Calu3 (cell line): ENCODE results near the gene SMARCAD1. TPM values are rescaled to one million over a fixed set of nuclear protein-coding genes. Genes with fewer than 3 reads are reported as not detected.

Source experiments
- BruUV-seq: library from RNA; stranded (reverse); fragments of 400-500 nt; replicated peaks from 2 replicates; lab custom pipeline; 2021; lab: Mats Ljungman, UMichigan
- CTCF ChIA-PET: fragments of 300-600 bp; sonication (Branson Sonifier 250); formaldehyde crosslinking; loops from one replicate; lab custom pipeline; 2022; ENCODE audit warnings: antibody characterized with exemption; lab: Charles Lee
- DNase-seq: peaks from one replicate; pipeline ENCODE4 v3.0.0; 2022
- H3K27ac Mint-ChIP-seq: one replicate; pipeline ENCODE4 v1.8.0; 2022; ENCODE audit warnings: mixed read lengths; ENCODE audit not compliant: unreplicated experiment
- H3K27me3 Mint-ChIP-seq: one replicate; pipeline ENCODE4 v1.8.0; 2022; ENCODE audit warnings: mixed read lengths; ENCODE audit not compliant: unreplicated experiment
- H3K36me3 Mint-ChIP-seq: one replicate; pipeline ENCODE4 v1.8.0; 2022; ENCODE audit warnings: mild to moderate bottlenecking, moderate library complexity, mixed read lengths; ENCODE audit not compliant: insufficient read depth, unreplicated experiment
- H3K4me1 Mint-ChIP-seq: one replicate; pipeline ENCODE4 v1.8.0; 2022; ENCODE audit warnings: mild to moderate bottlenecking, low read depth, mixed read lengths; ENCODE audit not compliant: unreplicated experiment
- H3K4me3 Mint-ChIP-seq: one replicate; pipeline ENCODE4 v1.8.0; 2022; ENCODE audit warnings: mild to moderate bottlenecking, low read depth, moderate library complexity, mixed read lengths; ENCODE audit not compliant: unreplicated experiment
- H3K9me3 Mint-ChIP-seq: one replicate; pipeline ENCODE4 v1.8.0; 2022; ENCODE audit warnings: low read depth, mixed read lengths; ENCODE audit not compliant: unreplicated experiment
- intact Hi-C: fragments of 100-400 bp; cut with micrococcal nuclease; formaldehyde crosslinking; loops from one replicate; pipeline ENCODE4 v1.10.0; 2022; ENCODE audit not compliant: unreplicated experiment
- total RNA-seq: library from RNA; stranded (reverse); gene quantifications from 2 replicates; pipeline ENCODE4 v1.2.3, GENCODE V29; 2022
- TF ChIP-seq, protein P1 (sequence below): fragments of 200-600 bp; IDR thresholded peaks from one replicate; pipeline ENCODE4 v1.8.0; 2022; ENCODE audit warnings: antibody characterized with exemption; ENCODE audit not compliant: unreplicated experiment

Gene SMARCAD1
- total RNA-seq, 1 experiment from 2014 or later, result 15.8 TPM

DNA sequence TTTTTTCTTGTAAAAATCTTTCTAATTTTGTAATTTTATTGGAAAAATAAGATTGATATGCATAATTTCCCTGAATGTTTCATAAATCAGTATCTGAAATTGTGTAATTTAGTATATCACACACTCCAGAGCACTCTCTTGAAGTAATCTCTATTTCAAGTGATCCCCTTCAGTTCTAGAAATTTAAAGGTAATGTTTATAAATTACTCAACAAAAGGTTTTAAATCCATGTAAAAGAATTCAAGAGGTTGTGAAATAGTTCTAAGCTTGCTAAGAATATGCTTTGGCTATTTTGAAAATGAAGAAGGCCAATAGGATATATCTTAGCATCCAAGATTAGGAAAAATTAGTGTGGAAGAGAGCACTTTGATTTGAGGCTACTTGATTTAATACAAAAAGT, 28.2 kb downstream of the SMARCAD1 start:
- BruUV-seq, result no TSS peak
- no peak for DNase-seq
- intact Hi-C loops, result no loop called here
- no peaks in the 10 kb centered on the region for H3K27me3 Mint-ChIP-seq
- TF ChIP-seq, protein P1, sequence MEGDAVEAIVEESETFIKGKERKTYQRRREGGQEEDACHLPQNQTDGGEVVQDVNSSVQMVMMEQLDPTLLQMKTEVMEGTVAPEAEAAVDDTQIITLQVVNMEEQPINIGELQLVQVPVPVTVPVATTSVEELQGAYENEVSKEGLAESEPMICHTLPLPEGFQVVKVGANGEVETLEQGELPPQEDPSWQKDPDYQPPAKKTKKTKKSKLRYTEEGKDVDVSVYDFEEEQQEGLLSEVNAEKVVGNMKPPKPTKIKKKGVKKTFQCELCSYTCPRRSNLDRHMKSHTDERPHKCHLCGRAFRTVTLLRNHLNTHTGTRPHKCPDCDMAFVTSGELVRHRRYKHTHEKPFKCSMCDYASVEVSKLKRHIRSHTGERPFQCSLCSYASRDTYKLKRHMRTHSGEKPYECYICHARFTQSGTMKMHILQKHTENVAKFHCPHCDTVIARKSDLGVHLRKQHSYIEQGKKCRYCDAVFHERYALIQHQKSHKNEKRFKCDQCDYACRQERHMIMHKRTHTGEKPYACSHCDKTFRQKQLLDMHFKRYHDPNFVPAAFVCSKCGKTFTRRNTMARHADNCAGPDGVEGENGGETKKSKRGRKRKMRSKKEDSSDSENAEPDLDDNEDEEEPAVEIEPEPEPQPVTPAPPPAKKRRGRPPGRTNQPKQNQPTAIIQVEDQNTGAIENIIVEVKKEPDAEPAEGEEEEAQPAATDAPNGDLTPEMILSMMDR, result no peak
- H3K9me3 Mint-ChIP-seq, result no peaks in the 10 kb centered on the region
- peaks cover 4% of the 10 kb centered on the region for H3K36me3 Mint-ChIP-seq
- CTCF ChIA-PET, result no interaction called here
- no peak overlapping the region for H3K27ac Mint-ChIP-seq
- no peaks in the 10 kb centered on the region for H3K4me1 Mint-ChIP-seq
- no peak overlapping the region for H3K4me3 Mint-ChIP-seq

DNA sequence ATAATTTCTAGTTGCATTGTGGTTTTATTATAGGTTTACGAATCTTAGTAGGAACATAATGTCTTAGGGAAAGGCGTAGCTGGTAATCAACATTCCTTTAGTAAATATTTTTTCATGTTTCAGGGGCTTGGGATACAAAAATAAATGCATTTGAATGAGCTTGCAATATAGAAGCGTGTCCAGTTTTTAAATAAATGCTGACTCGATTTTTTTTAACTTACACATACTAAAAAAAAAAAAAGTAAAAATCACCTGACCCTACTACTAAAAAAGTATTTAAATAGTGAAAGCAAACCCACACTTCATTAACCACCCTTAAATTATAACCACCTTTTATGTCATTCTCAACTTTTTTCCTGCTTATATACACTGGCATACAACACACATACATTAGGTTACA, 29.6 kb downstream of the SMARCAD1 start:
- H3K4me3 Mint-ChIP-seq, result no peak overlapping the region
- no TSS peak for BruUV-seq
- TF ChIP-seq, protein P1, result no peak
- no peaks in the 10 kb centered on the region for H3K27me3 Mint-ChIP-seq
- intact Hi-C loops, result no loop called here
- H3K4me1 Mint-ChIP-seq, result no peaks in the 10 kb centered on the region
- no peak for DNase-seq
- no peaks in the 10 kb centered on the region for H3K9me3 Mint-ChIP-seq
- no peak overlapping the region for H3K27ac Mint-ChIP-seq
- H3K36me3 Mint-ChIP-seq, result peaks cover 6% of the 10 kb centered on the region
- CTCF ChIA-PET, result no interaction called here

DNA sequence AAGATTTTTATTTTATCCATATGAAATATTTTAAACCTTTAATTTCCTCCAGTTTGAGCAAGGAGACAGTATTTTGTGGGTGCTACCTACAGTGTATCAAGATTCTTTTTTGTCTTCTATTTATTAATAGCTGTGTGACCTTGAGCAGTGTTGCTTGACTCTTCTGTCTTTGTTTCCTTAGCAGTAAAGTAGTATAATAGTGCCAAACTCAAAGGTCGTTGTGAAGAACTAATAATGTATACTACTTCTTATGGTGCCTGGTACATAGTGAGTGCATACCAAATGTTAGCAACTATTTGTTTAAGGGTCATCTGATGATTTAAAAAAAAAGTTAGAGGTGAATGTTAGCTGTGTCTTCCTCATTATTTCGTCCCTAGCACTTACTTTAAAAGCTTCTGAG, 30.5 kb downstream of the SMARCAD1 start:
- BruUV-seq, result no TSS peak
- Mint-ChIP-seq H3K9me3 (no peaks in the 10 kb centered on the region), H3K4me3 (no peak overlapping the region), H3K27me3 (no peaks in the 10 kb centered on the region), H3K36me3 (peaks cover 8% of the 10 kb centered on the region), H3K27ac (no peak overlapping the region), H3K4me1 (no peaks in the 10 kb centered on the region)
- intact Hi-C loops, result no loop called here
- DNase-seq, result no peak
- CTCF ChIA-PET, result no interaction called here
- TF ChIP-seq, protein P1, result no peak

DNA sequence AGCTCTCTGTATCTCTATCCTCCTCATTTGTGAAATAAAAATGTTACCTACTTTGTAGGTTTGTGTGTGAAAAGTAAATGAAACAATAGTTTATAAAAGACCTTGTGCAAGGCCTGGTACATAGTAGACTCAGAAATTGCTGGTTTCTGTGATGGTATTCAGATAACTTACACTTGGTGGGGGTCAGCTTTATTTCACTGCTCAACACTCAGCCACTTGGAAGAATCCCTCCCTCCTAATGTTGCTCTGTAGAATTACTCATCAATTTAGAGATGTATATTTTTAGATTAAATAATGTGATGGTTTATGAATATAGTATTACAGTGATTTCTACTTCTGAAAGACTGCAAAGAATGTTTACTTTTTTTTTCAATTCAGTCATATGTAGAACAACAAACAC, 32.7 kb downstream of the SMARCAD1 start:
- BruUV-seq, result no TSS peak
- Mint-ChIP-seq H3K36me3 (peaks cover 8% of the 10 kb centered on the region), H3K9me3 (no peaks in the 10 kb centered on the region), H3K27ac (no peak overlapping the region), H3K4me1 (no peaks in the 10 kb centered on the region), H3K4me3 (no peak overlapping the region), H3K27me3 (no peaks in the 10 kb centered on the region)
- TF ChIP-seq, protein P1, result no peak
- intact Hi-C loops, result no loop called here
- no peak for DNase-seq
- CTCF ChIA-PET, result no interaction called here
